Caki2 (cell line): ENCODE measurements around the gene PITPNM3. TPM values are rescaled to one million over a fixed set of nuclear protein-coding genes. Genes with fewer than 3 reads are reported as not detected.
"Not testable (repeated sequence)": the region's sequence is repeated elsewhere in the genome, so short reads cannot be mapped to it uniquely, and the experiment has no call there.

Experiments used
- DNase-seq: peaks from one replicate; pipeline ENCODE4 v3.0.0-alpha.2; 2015; ENCODE audit warnings: low read depth
- in situ Hi-C: cut with HindIII; loops from 2 replicates; pipeline ENCODE4 v1.10.0; 2016; ENCODE audit warnings: low sequenced_read_pairs, low pct_unique_long_range_greater_than_20kb, mixed read lengths
- total RNA-seq: library from RNA; depleted of rRNA; stranded (reverse); fragments of >200 nt; shearing (Covaris generic); gene quantifications from 2 replicates; pipeline ENCODE4 v1.2.3, GENCODE V29; 2014; ENCODE audit warnings: low replicate concordance; rRNA removed

The PITPNM3 gene
- 0.20 and 2.2 TPM in 2 replicates for total RNA-seq

DNA sequence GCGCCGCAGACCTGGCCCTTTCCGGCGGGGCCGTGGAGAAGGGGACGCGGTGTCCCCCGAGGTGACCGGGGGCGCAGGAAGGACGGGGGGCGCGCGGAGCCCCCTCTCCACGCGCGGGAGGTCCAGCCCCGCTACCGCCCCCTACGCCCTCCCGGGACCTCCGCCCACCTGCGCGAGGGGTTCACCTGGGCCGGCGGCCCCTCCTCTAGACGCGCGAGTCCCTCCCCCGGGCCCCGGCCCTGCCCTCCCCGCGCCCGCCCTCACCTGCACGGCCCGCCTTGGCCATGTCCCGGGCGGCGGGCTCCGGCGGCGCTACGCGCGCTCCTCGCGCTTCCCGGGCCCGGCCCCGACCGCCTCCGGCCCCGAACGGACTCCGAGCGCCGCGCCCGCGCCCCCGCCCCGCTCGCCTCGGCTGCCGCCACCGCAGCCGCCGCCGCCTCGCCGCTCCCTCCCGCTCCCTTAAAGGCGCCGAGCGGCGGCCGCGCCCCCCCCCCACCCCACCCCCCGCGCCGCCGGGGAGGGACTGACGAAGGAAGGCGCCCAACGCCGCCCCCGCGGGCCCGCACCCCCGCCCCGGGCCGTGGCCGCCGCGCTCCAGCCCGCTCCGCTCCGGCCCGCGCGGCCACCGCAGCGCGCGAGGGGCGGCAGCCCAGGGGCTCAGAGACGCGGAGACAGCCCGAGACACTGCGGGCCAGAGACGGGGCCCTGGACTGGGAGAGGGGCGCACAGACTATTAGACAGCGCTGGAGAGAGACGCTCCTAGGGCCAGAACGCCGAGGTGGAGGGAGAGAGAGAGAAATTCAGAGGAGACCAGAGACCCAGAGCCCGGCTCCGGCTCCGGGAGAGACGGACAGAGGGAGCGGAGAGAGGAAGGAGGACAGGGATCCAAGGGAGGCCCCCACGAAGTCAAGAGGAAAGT lies at the start of gene PITPNM3:
Gene PITPNM3 (minus strand): TSS at position 435 of the 919 bp plus-strand sequence. CDS start 149 bp downstream, at position 286.
- DNase-seq = no peak
- in situ Hi-C loops = no loop called here

DNA sequence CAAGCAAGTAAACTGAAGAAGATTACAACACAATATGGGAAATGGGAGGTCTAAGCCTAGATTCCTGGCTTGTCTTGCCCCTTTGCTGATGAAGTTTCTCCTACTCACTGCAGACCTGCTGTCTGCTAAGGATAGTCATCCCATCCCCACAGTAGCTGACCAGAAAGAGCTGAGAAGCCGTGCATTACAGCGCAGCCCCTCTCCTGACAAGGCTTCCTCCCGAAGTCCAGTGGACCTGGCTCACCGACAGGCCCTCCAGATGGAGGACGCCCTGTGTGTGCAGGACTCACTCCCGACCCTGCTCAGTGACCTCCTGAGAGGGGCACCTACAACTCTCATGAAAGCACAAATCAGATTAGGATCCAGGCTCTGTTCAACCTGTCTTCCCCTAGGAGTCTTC lies 48.8 kb upstream of the PITPNM3 start:
- in situ Hi-C loops = no loop called here

DNA sequence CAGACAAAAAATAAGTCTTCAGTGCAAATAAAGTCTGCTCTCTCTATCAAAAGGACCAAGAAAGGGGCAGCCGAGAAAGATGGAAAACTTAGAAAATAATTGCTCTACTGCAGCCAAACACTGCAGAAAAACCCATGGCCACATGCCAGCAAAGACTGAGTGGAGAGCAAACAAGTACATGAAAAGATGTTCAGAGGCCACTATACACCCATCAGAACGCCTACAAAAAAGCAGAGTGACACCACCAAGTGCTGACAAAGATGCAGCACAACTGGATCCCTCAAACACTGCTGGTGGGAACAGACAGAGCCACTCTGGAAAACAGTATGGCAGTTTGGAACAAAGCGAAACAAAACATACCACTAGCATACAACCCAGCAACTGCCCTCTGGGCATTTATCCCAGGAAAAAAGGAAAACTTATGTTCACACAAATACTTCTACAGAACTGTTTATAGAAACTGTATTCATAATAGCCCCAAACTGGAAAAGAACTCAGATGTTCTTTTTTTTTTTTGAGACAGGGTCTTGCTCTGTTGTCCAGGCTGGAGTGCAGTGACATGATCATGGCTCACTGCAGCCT lies 47.5 kb upstream of the PITPNM3 start:
- in situ Hi-C loops = no loop called here
- no peak for DNase-seq

More for the DNA sequence above, 48.8 kb upstream of the PITPNM3 start:
- no peak for DNase-seq

DNA sequence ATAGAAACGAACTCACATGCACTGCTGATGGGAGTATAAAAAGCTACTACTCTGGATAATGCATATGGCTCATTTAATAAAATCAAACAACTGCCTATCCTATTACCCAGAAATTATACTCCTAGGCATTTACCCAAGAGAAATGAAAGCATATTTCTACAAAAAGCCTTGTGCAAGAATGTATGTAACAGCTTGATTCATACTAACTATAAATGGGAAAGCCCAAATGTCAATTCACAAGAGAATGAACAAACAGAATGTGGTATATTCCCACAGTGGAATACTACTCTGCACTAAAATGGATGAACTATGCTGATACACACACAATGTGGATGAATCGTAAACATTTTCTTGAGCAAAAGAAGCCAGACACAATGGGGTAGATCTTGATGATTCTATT lies 45.8 kb upstream of the PITPNM3 start:
- in situ Hi-C loops = no loop called here
- no peak for DNase-seq

DNA sequence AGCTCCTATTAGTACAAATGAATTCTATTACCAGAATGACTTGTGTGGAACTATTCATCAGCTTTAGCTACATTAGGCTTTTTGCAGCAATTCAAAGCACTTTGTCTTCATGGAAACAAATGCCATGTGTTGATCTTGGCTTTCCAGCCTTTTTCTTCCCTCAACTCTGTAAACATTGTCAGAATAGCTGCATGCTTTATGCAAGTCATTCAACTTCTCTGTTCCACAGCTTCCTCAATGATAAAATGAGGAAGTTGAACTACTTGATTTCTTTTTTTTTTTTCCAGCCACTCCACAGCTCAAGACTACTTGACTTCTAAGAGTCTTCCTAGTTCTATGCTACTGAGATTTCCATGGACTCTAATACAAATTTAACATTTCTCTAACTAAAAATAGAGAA lies 43.0 kb upstream of the PITPNM3 start:
- peak; percentile 21 for DNase-seq
- in situ Hi-C loops = no loop called here

DNA sequence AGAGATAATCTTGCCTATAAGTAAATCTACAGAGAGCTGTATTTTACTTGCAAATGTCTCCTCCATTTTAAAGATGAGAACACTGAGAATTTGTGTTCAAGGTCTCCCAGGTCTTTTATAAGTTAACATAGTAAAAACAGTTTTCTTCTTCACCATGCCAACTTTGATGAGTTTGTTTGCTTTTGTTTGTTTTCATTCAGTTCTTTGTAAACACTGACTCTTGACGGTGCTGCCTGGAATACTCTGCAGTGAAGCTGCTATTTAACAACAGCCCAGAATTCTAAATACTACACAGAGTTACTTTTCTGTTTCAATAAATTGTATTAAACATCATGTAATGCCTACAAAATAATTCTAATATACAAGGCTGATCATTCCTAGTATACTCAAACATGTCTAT lies 41.4 kb upstream of the PITPNM3 start:
- no peak for DNase-seq
- in situ Hi-C loops = no loop called here

DNA sequence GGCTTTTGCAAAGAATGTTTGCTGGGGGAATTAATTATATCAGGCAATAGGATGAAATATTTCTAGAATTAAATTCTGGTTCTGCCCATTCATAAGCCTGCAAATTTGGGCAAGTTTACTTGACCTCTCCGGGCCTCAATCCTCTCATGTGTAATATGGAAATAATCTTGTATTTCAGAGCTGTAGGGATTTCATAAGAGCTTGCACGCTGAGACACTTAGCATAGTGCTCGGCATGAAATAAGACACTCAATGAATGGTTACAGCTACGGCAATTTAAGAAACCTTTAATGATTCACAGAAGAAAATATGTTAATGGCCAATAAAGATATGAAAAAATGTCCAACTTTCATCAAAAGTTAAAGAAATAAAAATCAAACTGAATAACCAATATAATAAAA lies 40.6 kb upstream of the PITPNM3 start:
- in situ Hi-C loops = no loop called here
- no peak for DNase-seq

DNA sequence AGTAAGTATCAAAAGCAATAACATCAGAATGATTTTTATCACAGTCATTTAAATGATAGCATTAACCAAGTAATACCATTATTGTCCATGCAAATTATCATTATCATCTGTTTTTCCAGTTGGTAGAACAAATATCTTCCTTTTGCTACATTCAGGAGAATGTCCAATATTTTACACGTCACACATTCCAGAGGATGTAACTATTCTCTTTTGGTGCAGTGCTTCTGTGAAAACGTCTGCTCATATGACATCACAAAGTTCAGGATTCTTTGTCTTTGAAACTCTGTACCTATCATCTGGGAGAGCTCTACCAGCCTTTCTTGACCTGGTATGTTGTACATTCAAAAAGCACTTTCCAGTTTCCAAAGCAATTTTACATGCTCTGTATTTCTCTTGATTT lies 40.2 kb upstream of the PITPNM3 start:
- no peak for DNase-seq
- in situ Hi-C loops = no loop called here

DNA sequence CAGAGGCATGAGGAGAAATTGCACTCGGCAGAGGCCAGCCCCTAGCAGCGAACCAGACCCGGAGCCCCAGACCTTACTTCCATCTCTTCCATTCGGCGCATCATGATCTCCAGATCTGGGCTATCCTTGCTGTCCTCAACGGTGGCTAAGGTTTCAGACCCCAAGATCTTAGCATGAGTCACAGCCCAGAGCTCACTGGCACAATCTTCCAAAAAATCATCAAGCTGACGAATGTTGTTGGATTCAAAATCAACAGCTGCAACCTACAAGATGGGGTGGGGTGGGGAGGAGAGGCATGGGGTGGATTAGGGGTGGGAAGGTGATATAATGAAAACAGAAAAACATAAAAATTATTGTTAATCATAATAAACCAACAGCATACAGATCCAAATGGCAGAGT lies 39.7 kb upstream of the PITPNM3 start:
- in situ Hi-C loops = no loop called here
- no peak for DNase-seq

DNA sequence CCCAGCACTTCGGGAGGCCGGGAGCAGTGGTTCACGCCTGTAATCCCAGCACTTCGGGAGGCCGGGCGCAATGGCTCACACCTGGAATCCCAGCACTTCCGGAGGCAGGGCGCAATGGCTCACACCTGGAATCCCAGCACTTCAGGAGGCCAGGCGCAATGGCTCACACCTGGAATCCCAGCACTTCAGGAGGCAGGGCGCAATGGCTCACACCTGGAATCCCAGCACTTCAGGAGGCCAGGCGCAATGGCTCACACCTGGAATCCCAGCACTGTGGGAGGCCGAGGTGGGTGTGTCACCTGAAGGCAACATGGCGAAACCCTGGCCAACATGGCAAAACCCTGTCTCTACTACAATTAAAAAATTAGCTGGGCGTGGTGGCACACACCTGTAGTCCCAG lies 37.0 kb upstream of the PITPNM3 start:
- in situ Hi-C loops, DNase-seq: not testable (repeated sequence)

DNA sequence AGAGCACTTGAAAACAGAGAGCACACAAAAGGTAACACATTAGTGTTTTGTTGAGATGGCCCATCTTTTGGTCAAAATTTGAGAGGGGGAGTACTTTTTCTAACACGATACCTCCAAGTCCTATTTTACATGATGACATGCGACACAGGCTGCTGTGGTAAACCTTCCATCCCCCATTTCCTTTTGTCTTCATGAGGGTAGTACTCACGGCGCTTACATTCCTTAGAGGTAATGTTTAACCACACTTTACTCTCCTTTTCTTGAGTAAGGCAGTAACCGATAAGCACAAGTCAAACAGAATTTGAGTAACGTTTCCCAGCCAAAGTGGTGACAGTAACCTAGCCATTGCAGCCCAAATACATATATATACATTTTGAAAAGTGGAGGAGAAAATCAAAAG lies 35.8 kb upstream of the PITPNM3 start:
- in situ Hi-C loops = no loop called here
- peak; percentile 76 for DNase-seq

DNA sequence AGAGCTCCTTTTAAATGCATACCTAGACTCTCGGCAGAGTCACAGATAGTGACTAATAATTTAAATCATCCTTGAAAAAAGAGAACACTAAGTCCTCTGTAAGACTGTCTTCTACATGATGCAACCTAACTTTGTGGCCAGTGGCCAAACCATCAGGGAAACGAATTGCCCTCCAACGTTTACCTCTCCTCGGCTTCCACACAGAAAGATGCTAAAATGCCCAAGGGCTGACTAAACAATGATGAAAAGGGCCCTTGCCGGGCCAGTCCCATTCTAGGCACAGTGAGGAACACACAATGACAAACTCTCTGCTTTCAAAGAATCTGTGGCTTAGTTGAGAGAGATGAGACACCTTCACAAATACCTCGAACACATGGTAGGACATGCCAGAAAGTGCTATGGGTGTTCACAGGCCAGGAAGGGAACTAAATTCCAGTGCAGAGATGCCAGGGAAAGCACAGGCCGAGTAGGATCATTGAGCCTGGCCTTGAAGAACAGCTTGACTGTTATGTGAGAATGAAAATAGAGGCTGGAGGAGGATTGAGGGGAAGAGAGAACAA lies 35.3 kb upstream of the PITPNM3 start:
- in situ Hi-C loops = no loop called here
- DNase-seq = peak; percentile 53

DNA sequence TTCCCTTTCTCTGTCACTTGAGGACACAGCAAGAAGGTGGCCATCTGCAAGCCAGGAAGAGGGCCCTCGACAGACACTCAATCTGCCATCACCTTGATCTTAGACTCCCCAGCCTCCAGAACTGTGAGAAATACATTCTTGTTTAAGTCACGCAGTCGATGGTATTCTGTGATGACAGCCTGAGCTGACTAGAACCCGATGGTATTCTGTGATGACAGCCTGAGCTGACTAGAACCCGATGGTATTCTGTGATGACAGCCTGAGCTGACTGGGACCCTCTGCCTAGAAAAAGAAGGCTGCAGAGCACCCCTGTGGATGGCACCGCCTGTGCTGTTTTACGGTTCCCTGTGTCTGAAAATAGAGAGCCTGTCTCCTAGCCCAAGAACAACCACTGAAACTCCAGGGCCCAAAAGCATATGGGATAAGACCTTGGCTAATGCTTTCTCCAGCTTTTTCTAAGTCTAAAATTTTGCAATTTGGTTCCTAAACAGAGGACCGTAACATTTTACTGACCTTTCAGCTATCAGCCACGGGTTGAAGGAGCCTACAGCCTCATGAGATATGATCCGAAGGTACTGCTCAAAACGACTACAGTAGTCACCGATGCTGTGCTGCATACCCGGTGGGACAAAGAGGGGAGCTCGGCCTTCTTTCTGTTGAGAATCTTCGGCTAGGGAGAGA lies 33.1 kb upstream of the PITPNM3 start:
- no peak for DNase-seq
- in situ Hi-C loops = no loop called here

DNA sequence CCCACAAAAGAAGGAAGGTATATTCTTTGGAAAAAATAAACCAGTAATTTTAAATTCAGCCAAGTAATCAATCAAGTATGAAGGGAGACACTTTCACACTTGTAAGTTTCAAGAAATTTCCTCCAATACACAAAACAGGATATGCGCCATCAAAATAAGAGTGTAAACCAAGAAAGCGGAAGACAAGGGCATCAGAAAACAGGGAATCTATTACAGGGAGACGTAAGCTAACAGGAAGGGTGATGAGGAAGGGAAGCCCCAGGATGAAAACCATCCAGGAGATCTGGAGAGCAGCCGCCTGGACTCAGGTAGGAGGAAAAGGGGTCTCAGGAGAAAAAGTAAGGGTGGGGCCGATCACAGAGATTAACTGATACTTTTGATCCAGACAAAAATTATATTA lies 31.8 kb upstream of the PITPNM3 start:
- in situ Hi-C loops = no loop called here

DNA sequence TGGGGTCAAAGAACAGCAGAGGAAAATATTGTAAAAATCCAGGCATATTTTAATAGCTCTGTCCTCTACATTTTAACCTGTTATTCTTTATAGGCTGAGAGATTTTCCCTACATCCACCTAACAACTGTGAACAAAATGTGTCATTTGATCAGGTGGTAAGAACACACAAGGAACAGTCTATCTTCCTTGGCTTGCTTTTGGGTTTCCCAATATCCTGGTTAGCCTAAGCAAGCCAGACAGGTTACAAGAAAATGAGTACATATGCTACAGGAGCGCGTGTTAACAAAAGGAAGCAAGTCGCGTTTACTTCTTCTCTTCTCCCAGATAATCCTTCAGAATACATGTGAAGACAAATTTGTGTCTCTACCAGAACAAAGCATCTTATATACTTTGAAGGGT lies 31.0 kb upstream of the PITPNM3 start:
- in situ Hi-C loops = no loop called here
- no peak for DNase-seq

More for the DNA sequence above, 31.8 kb upstream of the PITPNM3 start:
- DNase-seq = no peak

DNA sequence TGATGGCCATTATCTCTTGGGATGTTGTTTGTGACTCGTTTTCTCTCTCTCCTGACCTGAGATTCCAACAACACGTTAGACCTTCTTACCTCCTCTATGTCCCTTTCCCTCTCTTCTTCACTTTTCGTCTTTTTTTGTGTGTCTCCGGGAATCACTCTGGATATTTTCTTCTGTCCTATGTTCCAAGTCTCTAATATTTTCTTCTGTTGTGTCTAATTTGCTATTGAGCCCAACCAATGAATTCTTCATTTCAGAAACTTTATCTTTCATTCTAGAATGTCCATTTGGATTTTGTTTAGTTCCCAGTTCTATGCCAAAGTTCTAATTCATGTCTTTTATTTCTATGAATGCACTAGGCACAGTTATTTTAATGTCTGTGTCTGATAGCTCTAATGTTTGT lies 27.1 kb upstream of the PITPNM3 start:
- no peak for DNase-seq
- in situ Hi-C loops = no loop called here

DNA sequence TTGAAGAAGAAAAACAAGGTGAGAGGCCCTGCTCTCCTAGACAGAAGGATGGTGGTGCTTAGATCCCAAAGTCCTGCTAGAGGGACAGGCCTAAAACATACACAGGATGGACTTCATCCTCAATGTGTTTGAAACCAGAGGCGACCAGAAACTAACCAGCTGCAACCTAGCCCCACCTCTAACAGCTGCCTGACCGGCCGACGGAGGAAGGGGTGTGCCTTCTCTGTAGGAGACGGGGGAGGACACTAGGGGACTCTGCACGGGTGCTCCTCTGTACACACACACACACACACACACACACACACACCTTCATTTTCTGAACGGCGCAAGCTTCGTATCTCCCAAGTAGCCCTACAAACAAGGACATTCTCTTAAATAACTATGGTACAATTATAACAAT lies 24.3 kb upstream of the PITPNM3 start:
- in situ Hi-C loops = no loop called here
- no peak for DNase-seq

DNA sequence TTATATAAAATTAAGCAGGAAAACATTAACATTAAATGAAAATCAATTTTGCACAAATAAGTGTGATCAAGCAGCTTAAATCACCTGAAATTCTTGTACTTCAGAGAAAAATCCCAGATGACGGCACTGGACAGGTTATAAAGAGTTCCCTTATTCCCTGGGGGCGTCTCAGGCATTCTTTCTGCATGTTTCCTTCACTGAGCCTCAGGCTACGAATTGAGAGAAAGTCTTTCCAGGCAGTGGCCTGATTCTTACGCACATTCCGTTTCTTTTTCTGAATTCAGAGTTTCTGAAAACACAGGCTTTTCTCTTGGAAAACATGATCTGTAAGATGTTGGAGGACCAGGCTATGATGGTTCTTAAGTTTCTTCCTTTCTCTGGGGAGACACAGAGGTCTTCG lies 22.1 kb upstream of the PITPNM3 start:
- no peak for DNase-seq
- in situ Hi-C loops = no loop called here
